ENCODE results near the gene TNFSF13.
A peak's percentile ranks its signal among the peaks of the same experiment; 100 is the strongest.

The TNFSF13 gene

GRCh38 chr17:7557775-7558543 lies 591 bp upstream of the TNFSF13 start:
- no peak for TF ChIP-seq CTCF (conservative IDR thresholded peaks at IDR 0.05; ENCODE audit: low read length)
- peak; percentile 84 for DNase-seq (ENCODE audit: low read depth)
- peak overlapping the region; percentile 27 for H3K4me3 ChIP-seq (ENCODE audit: low read length)

GRCh38 chr17:7559320-7560171 lies 996 bp downstream of the TNFSF13 start:
- no peak for TF ChIP-seq CTCF (conservative IDR thresholded peaks at IDR 0.05; ENCODE audit: low read length)
- H3K4me3 ChIP-seq (ENCODE audit: low read length), result no peak overlapping the region
- DNase-seq (ENCODE audit: low read depth), result no peak

GRCh38 chr17:7560172-7561027 lies 1.9 kb downstream of the TNFSF13 start:
- DNase-seq (ENCODE audit: low read depth), result peak; percentile 44
- peak; percentile 74 for TF ChIP-seq CTCF (conservative IDR thresholded peaks at IDR 0.05; ENCODE audit: low read length)
- H3K4me3 ChIP-seq (ENCODE audit: low read length), result peak overlapping the region; percentile 77

DNA sequence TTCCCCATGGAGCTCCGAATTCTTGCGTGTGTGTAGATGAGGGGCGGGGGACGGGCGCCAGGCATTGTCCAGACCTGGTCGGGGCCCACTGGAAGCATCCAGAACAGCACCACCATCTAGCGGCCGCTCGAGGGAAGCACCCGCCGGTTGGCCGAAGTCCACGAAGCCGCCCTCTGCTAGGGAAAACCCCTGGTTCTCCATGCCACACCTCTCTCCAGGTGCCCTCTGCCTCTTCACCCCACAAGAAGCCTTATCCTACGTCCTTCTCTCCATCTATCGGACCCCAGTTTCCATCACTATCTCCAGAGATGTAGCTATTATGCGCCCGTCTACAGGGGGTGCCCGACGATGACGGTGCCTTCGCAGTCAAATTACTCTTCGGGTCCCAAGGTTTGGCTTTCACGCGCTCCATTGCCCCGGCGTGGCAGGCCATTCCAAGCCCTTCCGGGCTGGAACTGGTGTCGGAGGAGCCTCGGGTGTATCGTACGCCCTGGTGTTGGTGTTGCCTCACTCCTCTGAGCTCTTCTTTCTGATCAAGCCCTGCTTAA lies 2.6 kb downstream of the TNFSF13 start:
- peak; percentile 75 for DNase-seq (ENCODE audit: low read depth)
- H3K4me3 ChIP-seq (ENCODE audit: low read length), result peak overlapping the region; percentile 77

GRCh38 chr17:7561589-7562207 lies 3.1 kb downstream of the TNFSF13 start, which contains the start of gene SENP3:
TSS of gene SENP3 (plus strand) at chr17:7561919. CDS start at chr17:7563077, 1,158 bp downstream.
- DNase-seq (ENCODE audit: low read depth), result peak; percentile 87
- H3K4me3 ChIP-seq (ENCODE audit: low read length), result peak within 1 kb of the TSS; percentile 77
- no peak for TF ChIP-seq CTCF (conservative IDR thresholded peaks at IDR 0.05; ENCODE audit: low read length)

More for the DNA sequence above, 2.6 kb downstream of the TNFSF13 start:
- TF ChIP-seq CTCF (conservative IDR thresholded peaks at IDR 0.05; ENCODE audit: low read length), result peak; percentile 77

DNA sequence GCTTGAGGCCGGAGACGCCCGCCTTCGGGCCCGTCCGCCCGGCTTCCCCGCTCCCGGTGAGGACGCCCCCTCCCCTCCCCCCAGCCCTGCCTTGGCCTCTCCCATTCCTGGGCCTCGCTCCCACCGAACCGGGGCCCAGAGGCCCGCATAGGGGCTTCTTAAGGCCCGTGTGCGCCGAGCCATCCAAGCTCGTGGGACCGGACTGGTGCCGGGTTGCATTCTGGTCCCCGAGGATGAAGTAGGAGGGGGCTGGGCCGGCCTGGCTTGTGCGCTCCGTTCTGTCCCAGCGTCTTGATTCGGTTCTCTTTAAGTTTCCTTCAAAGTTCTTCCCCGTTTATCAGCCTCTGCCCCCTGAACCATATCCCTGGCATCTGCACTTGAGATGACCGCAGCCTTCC lies 3.7 kb downstream of the TNFSF13 start:
- no peak for DNase-seq (ENCODE audit: low read depth)
- no peak for TF ChIP-seq CTCF (conservative IDR thresholded peaks at IDR 0.05; ENCODE audit: low read length)

More for the DNA sequence above, 3.7 kb downstream of the TNFSF13 start:
- peak overlapping the region; percentile 77 for H3K4me3 ChIP-seq (ENCODE audit: low read length)

Measured in AG10803 (cell line).